HL-60 (cell line): ENCODE measurements around the gene DAD1.

Experiments used
- GABPA ChIP-seq: IDR thresholded peaks from 2 replicates; pipeline ENCODE4 v1.6.1; 2012; ENCODE audit warnings: low read depth
- POLR2AphosphoS5 ChIP-seq: IDR thresholded peaks from 2 replicates; pipeline ENCODE4 v1.6.1; 2012; ENCODE audit warnings: low read depth
- SPI1 ChIP-seq: IDR thresholded peaks from 2 replicates; pipeline ENCODE4 v1.6.1; 2012; ENCODE audit warnings: low read depth, mild to moderate bottlenecking, borderline replicate concordance
- TF ChIP-seq, protein P1 (sequence below): IDR thresholded peaks from one replicate; pipeline ENCODE4 v1.5.1; 2011; ENCODE audit warnings: low read length, control low read depth, inconsistent platforms; ENCODE audit not compliant: insufficient read depth
- TF ChIP-seq, protein P2 (sequence below): IDR thresholded peaks from 2 replicates; pipeline ENCODE4 v1.6.1; 2012; ENCODE audit warnings: low read depth; ENCODE audit not compliant: insufficient replicate concordance

DNA sequence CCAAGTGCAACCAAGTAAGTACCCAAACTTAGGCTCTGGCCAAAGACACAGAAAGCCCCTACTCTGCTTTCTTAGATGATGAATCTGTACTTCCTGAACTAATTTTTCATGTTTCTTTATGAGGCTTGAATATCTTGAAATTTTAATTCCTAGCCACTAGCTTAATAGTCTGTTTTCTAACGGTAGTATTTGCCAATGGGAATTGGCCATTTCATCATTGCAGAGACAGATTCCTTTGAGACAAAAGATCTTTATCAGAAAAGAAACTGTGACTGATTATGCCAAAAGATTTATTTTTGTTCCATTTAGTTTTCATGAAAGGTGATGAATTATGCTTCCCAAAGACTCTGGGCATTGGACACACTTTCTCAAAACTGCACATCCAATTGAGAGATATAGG, 48.7 kb downstream of the DAD1 start:
- TF ChIP-seq, protein P1, sequence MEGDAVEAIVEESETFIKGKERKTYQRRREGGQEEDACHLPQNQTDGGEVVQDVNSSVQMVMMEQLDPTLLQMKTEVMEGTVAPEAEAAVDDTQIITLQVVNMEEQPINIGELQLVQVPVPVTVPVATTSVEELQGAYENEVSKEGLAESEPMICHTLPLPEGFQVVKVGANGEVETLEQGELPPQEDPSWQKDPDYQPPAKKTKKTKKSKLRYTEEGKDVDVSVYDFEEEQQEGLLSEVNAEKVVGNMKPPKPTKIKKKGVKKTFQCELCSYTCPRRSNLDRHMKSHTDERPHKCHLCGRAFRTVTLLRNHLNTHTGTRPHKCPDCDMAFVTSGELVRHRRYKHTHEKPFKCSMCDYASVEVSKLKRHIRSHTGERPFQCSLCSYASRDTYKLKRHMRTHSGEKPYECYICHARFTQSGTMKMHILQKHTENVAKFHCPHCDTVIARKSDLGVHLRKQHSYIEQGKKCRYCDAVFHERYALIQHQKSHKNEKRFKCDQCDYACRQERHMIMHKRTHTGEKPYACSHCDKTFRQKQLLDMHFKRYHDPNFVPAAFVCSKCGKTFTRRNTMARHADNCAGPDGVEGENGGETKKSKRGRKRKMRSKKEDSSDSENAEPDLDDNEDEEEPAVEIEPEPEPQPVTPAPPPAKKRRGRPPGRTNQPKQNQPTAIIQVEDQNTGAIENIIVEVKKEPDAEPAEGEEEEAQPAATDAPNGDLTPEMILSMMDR: no peak
- TF ChIP-seq GABPA (no peak), POLR2AphosphoS5 (no peak), SPI1 (no peak)
- TF ChIP-seq, protein P2, sequence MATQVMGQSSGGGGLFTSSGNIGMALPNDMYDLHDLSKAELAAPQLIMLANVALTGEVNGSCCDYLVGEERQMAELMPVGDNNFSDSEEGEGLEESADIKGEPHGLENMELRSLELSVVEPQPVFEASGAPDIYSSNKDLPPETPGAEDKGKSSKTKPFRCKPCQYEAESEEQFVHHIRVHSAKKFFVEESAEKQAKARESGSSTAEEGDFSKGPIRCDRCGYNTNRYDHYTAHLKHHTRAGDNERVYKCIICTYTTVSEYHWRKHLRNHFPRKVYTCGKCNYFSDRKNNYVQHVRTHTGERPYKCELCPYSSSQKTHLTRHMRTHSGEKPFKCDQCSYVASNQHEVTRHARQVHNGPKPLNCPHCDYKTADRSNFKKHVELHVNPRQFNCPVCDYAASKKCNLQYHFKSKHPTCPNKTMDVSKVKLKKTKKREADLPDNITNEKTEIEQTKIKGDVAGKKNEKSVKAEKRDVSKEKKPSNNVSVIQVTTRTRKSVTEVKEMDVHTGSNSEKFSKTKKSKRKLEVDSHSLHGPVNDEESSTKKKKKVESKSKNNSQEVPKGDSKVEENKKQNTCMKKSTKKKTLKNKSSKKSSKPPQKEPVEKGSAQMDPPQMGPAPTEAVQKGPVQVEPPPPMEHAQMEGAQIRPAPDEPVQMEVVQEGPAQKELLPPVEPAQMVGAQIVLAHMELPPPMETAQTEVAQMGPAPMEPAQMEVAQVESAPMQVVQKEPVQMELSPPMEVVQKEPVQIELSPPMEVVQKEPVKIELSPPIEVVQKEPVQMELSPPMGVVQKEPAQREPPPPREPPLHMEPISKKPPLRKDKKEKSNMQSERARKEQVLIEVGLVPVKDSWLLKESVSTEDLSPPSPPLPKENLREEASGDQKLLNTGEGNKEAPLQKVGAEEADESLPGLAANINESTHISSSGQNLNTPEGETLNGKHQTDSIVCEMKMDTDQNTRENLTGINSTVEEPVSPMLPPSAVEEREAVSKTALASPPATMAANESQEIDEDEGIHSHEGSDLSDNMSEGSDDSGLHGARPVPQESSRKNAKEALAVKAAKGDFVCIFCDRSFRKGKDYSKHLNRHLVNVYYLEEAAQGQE: no peak
